CD4-positive, alpha-beta T cell treated with Interleukin-21 for 1 hour (primary cell): ENCODE results near the gene CCDC92.
"Not testable (repeated sequence)": the region's sequence is repeated elsewhere in the genome, so short reads cannot be mapped to it uniquely, and the experiment has no call there.

Experiments
- DNase-seq: peaks from one replicate; pipeline ENCODE4 v3.0.0-alpha.2; 2020

Gene CCDC92

DNA sequence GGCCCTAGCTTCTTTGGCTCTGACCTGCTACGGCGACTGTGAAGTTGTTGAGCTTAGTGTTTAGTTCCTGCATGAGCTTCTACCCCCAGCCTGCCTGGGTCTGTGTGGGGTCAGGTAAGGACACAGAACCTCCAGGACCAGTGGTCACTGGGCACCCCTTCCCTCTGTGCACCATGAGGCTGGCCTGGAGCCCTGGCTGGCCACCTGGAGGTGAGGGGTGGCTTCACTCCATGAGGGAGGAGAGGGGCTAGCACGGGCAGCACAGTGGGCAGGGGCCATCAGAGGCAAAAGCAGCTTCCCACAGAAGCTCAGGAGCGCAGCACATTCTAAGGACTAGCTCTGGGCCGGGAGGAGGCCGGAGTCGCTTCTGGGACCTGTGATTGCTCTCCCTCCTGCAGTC lies 36.7 kb downstream of the CCDC92 start:
- DNase-seq = no peak

DNA sequence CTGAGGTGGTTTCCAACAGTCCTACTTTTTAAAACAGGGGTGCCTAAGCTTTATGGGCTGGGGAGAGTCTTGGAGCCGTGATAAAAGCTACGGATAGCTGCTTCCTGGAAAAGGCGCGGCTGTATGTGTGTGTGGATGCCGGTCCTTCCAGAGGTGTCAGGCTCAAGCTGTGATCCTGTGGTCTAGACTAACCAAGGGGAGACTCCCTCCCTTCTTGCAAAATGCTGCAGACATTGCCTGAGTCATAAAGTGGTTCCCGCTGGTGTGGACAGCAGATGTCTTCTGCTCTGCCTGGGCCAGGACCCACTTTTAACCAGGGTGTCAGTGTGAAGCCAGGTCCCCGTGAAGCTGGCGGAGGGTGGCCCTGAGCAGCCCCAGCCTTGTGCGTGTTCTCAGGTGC lies 37.8 kb downstream of the CCDC92 start:
- DNase-seq = no peak

- DNase-seq = no peak
Measured at GRCh38 chr12:123934016-123934620, 38.5 kb downstream of the CCDC92 start.

DNA sequence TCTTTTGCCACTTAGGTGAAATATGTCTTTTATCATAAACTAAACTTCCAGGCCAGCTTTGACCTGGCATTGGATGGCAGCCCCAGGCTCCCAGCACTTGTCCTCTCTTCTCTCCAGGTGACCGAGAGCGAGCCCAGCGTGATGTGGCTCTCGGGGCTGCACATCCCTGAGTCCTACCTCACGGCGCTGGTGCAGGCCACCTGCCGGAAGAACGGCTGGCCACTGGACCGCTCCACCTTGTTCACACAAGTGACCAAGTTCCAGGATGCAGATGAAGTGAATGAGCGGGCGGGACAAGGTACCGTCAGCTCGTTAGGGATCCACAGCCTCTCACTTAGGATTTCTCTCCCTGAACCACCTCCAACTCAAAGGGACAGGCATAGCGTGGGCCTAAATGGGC lies 39.4 kb downstream of the CCDC92 start:
- DNase-seq = no peak

DNA sequence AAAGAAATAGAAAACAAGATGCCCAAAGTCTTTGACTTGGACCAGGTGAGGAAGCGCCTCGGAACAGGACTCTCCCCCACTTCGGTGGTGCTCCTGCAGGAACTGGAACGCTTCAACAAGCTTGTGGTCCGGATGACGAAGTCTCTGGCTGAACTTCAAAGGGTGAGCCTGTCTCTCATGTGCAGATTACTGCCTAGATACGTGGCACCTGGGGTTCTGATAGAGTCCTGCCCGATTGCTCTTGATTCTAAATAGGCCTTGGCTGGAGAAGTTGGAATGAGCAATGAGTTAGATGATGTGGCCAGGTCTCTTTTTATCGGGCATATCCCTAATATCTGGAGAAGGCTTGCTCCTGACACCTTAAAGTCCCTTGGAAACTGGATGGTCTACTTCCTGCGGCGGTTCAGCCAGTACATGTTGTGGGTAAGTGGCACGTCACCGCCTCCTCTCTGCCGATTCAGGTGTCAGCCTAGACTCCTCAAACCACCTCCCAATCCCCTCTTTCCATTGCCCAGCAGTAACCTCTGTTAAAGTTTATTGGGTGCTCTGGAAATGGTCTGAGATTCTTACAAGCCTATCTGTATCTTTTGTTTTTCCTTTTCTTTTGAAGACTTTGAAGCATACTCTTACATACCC lies 40.8 kb downstream of the CCDC92 start:
- DNase-seq = peak; percentile 46

DNA sequence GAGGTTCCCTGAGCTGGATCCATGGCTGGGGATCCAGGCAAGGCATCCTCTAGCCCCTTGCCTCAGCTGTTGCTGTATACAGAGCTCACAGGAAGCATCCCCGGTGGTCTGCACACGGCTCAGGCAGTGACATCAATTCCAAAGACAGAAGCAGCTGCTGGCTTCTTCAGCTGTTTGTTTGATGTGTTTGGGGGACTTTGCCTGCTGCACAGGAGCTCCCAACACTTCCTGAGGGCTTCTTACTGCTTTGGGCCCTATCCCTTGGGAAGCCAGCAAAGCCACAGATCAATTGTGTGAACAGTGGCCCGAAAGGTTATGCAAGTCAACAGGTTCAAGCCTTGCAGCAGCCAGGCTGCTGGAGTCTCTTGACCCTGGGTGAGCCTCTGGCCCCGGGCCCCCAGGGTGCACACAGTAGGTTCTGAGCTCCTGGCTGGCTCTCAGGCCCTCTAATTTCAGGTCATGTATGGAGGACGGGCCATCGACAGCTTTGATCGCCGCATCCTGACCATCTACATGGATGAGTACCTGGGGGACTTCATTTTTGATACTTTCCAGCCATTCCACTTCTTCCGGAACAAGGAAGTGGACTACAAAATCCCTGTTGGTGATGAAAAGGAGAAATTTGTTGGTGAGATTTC lies 42.6 kb downstream of the CCDC92 start:
- no peak for DNase-seq

- no peak for DNase-seq
Measured at GRCh38 chr12:123928897-123929296, 43.7 kb downstream of the CCDC92 start.

- DNase-seq = no peak
Measured at GRCh38 chr12:123928274-123928865, 44.3 kb downstream of the CCDC92 start.

GRCh38 chr12:123924539-123924938 lies 48.1 kb downstream of the CCDC92 start:
- DNase-seq = no peak

GRCh38 chr12:123923927-123924326 lies 48.7 kb downstream of the CCDC92 start:
- DNase-seq = no peak

- no peak for DNase-seq
Measured at GRCh38 chr12:123923038-123923437, 49.6 kb downstream of the CCDC92 start.

DNA sequence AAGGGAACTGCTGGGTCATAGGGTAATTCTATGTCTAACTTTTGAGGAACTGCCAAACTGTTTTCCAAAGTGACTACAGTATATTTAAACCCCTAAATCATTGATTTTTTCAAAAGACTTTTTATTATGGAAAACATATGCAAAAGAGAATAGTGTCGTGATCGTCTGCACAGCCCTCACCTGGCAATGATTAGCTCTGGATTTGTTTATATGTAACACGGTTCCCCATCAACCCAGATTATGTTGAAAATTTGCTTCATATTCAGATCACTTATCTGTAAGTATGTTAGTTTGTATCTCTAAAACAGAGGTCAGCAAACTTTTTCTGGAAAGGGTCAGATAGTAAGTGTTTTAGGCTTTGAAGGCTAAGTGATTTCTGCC lies 52.7 kb downstream of the CCDC92 start:
- no peak for DNase-seq

- no peak for DNase-seq
Measured at GRCh38 chr12:123917337-123917850, 55.2 kb downstream of the CCDC92 start.

GRCh38 chr12:123916729-123917128 lies 55.9 kb downstream of the CCDC92 start:
- no peak for DNase-seq

GRCh38 chr12:123914726-123915333 lies 57.8 kb downstream of the CCDC92 start:
- no peak for DNase-seq

GRCh38 chr12:123912415-123913380 lies 59.9 kb downstream of the CCDC92 start:
- DNase-seq = no peak

DNA sequence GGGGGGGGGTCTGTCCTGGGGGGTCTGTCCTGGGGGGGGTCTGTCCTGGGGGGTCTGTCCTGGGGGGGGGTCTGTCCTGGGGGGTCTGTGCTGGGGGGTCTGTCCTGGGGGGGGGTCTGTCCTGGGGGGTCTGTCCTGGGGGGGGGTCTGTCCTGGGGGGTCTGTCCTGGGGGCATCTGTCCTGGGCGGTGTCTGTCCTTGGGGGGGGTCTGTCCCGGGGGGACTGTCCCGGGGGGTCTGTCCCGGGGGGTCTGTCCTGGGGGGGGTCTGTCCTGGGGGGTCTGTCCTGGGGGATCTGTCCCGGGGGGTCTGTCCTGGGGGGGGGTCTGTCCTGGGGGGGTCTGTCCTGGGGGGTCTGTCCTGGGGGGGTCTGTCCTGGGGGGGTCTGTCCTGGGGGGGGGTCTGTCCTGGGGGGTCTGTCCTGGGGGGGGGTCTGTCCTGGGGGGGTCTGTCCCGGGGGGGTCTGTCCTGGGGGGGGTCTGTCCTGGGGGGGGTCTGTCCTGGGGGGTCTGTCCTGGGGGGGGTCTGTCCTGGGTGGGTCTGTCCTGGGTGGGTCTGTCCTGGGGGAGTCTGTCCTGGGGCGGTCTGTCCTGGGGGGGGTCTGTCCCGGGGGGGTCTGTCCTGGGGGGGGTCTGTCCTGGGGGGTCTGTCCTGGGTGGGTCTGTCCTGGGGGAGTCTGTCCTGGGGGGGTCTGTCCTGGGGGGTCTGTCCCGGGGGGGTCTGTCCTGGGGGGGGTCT lies 60.8 kb downstream of the CCDC92 start:
- not testable (repeated sequence) for DNase-seq

GRCh38 chr12:123910761-123911193 lies 61.9 kb downstream of the CCDC92 start:
- no peak for DNase-seq

DNA sequence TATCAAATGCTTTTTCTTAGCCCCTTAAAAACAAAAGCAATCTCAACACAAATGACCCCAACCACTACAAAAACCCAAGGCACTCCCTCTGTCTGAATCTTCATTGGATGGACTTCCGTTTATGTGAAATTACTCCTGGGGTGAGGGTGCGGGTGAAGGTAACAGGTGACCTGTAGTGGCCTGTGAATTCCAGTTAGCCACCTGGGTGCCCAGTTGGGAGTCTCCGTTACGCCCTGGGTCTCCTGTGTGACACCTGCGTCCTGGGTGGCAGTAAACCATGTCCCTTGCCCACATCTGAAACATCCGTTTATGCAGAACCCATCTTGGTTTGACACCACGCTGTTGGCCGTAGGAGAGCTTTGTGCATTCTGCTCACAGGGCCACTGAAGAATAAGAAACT lies 62.6 kb downstream of the CCDC92 start:
- no peak for DNase-seq

GRCh38 chr12:123908884-123909725 lies 63.5 kb downstream of the CCDC92 start:
- DNase-seq = no peak
